HG02840 (cell line): ENCODE measurements around the gene A4GNT.
A peak's percentile ranks its signal among the peaks of the same experiment; 100 is the strongest.
"Not testable (repeated sequence)": the region's sequence is repeated elsewhere in the genome, so short reads cannot be mapped to it uniquely, and the experiment has no call there.

Experiments used
- ATAC-seq: cut with Tn5 transposase; IDR thresholded peaks from one replicate; pipeline ENCODE4 v1.9.1; 2021; ENCODE audit warnings: mild to moderate bottlenecking, moderate library complexity, moderate number of reproducible peaks; ENCODE audit not compliant: unreplicated experiment, low FRiP score

The A4GNT gene

DNA sequence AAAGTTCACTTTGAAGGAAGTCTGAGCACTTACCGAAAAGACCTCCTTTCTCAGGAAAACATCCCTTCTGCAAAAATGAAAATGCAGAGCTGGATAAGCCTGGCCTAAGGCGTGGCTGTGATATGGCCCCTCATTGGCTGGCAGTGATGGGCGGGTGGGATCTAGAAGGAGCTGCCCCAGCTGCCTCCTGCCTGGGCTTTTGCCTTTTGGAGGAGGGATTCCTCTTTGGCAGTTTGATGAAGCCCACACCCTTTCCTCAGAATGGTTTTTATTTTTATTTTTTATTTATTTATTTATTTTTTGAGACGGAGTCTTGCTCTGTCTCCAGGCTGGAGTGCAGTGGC, 12.8 kb downstream of the A4GNT start:
- ATAC-seq = no peak

DNA sequence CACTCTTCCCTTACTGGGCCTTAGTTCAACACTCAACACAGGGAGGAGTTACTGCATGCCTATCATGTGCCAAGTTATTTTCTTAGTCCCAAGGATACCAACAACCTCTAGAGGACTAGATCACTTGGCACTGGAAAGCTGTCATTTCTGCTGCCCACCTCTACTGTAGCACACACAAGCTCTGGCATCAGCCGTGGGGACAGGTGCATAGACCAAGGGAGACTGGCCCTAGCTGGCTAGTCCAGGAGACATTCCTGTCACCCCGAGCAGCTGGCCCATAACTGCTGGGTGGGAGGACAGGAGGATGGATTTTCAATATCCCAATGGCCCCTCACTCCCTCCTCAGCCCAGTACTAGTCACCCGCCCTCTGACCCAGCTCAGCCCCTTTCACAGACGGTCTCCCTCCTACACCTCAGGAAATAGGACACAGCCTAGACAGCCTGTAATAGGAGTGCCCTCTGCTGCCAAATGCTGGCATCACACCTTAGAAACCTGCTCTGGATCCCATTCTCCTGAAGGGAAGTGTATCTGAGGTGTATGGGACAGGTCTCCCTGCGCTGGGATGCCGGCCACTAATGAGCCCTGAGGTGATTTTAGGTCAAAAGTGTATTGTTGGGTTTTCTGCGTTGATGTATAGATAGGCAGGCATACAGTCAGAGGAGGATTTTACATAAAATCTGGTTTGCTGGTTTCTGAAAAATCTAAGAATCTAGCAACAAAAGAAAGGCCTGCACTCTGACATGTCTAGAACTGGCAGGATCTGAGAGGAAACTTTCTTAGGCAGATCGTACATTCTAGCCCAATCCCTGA, 13.4 kb downstream of the A4GNT start:
- ATAC-seq = no peak

GRCh38 chr3:138114988-138115971, 16.9 kb downstream of the A4GNT start, which contains the start of gene DZIP1L:
DZIP1L (minus strand) TSS chr3:138115608; CDS start chr3:138103971, 11,637 bp downstream.
- ATAC-seq = peak; percentile 69

DNA sequence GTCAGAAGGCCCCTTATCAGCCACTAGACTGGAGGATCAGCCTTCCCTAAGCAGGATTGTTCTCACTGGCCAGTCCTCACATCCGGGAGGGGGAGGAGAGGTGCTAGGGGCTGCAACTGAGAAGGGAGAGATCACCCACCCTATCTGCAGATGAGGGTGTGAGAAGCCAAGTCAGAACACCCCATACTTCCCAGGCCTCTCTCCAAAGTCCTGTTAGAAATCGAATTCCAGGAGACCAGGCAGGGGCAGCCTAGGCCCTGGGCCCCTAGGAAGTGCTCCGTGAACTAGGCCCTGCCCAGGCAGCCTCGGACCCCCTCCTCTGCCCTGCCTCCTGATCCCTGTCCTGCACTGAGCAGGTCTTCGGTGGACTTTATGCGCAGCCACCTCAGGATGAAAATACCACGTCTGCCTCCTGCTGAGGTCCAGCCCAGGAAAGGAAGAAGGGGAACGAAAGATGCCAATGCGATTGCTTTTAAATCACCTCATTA, 17.7 kb downstream of the A4GNT start:
- ATAC-seq = no peak

DNA sequence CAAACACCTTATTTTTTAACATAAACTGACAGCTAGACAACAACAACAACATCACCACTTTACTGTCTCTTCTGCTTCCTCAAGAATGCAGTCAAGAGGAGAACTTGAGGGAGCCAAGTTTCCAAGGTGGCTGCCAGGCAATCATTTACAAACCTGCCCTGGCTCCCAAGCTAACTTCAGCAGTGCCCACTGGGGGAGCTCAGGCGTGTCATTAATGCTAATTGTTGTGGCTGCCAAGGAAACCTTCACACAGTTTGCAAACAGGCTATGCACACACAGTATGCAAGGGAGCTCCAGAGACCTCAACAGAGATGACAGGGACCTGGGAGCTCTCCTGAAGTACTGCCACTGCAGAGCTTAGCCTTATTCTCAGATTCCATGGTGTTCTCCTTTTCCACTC, 18.9 kb downstream of the A4GNT start:
- ATAC-seq = no peak

DNA sequence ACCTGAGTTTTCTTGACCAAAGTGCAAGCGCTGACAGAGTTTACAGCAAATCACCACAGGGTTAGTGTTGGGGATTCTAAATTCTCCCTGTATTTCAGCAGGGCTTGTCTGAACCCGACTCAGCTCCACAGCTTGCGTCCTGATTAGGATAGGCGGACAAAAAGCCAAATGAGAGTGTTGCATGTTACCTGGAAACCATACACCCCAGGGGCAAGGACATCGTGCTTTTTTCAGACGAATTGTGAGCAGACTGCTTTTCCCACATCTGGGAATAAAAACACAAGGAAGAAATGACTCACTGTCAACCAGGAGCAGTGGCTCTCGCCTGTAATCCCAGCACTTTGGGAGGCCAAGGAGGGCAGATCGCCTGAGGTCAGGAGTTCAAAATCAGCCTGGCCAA, 19.8 kb downstream of the A4GNT start:
- ATAC-seq = no peak

DNA sequence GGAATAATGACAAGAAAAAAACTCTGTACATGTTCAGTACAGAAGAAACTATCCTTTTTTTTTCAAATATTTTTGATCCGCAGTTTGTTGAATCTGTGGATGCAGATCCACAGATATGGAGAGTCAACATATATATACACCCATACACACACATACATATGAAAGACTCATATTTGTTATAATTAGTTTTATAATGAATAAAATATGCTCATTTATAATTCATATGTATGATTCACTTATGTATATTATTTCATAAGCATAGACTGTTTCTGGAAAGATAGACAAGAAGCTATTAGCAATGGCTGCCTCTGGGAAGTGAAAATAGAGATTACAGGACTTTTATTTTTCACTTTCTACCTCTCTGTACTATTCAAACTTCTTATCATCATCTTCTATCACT, 26.6 kb downstream of the A4GNT start:
- ATAC-seq = no peak

- ATAC-seq = no peak
Observed at GRCh38 chr3:138103466-138103865, 28.7 kb downstream of the A4GNT start.

DNA sequence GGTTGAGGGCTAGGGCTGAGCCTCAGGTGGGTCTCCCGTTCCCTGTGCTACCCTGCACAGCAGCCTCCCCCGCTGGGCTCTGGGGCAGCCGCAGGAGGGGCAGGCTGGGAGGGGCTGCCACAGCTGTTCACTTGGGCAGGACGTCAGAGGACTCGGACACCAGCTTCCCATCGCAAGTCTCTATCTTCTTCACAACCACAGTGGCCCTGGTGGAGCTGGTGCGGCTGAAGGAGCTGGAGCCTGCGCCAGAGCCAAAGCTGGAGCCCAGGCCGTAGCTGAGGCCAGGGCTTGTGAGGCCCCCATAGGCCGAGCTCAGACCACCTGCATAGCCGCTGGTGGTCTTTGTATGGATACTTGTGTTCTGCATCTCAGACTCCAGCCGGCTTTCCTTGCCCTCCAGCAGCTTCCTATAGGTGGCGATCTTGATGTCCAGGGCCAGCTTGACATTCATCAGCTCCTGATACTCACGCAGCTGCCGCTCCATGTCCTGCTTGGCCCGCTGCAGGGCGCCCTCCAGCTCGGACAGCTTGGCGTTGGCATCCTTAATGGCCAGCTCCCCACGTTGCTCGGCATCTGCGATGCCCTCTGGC, 30.7 kb downstream of the A4GNT start:
- not testable (repeated sequence) for ATAC-seq

DNA sequence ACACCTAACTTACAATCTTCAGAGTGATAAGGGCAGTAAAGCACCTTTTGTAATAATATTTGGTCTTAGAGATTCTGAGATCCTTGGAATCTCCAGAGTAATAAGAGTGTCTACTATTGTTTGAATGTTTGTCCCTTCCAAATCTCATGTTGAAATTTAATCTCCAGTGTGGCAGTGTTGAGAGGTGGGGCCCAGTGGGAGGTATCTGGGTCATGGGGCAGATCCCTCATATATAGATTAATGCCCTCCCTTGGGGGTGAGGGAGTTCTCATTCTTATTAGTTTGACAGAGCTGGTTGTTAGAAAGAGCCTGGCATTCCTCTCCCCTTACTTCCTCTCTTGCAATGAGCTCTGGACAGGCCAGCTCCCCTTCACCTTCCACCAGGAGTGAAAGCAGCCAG, 32.8 kb downstream of the A4GNT start:
- no peak for ATAC-seq

- no peak for ATAC-seq
Observed at GRCh38 chr3:138097192-138098172, 34.7 kb downstream of the A4GNT start.

DNA sequence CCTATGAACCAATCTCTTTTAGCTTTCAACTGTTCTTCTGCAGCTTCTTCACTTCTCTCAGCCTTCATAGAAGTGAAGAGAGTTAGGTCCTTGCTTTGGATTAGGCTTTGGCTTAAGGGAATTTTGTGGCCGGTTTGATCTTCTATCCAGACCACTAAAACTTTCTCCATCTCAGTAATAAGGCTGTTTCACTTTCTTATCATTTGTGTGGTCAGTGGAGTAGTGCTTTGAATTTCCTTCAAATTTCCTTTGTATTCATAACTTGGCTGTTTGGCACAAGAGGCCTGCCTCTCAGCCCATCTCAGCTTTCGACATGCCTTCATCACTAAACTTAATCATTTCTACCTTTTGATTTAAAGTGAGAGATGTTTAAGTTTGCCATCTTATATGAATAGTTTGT, 38.5 kb downstream of the A4GNT start:
- ATAC-seq = no peak

- no peak for ATAC-seq
Observed at GRCh38 chr3:138092023-138092422, 40.2 kb downstream of the A4GNT start.

DNA sequence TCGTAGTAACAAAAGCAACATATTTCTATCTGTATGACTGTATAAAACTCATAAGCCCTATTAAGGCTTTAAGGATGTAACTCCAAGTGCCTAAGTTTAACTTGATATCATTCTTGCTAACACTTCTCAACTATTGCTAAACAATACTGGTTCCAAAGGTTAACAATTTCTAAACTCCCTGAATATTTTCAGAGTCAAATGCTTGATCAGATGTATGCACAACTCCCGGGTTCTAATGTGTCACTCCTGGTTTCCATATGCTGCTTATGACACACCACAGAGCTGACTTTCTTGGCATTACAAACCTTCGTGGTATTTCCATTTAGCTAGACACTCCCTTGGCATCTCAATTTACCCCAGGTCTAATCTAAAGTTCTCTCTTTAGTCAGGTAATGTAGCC, 43.1 kb downstream of the A4GNT start:
- no peak for ATAC-seq

DNA sequence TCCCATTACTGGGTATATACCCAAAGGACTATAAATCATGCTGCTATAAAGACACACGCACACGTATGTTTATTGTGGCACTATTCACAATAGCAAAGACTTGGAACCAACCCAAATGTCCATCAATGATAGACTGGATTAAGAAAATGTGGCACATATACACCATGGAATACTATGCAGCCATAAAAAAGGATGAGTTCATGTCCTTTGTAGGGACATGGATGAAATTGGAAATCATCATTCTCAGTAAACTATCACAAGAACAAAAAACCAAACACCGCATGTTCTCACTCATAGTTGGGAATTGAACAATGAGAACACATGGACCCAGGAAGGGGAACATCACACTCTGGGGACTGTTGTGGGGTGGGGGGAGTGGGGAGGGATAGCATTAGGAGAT, 46.4 kb downstream of the A4GNT start:
- ATAC-seq = not testable (repeated sequence)

DNA sequence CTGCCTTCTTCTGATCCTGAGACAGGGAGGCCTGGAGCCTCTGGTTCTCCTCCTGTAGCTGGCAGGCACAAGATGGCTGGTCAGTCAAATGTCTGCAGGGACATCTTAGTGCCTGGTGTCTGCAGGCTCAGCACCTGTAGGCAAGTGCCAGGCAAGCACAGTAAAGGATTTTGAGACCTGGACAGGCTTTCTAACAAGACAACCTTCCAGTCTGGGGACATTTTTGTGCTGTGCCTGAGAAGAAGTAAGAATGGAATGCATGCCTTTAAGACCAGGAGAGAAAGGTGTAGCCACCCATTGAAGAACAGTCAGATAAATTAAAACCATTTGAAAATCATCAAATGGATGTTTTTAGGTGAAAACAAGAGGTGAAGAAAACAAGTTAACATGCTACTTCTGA, 48.0 kb downstream of the A4GNT start:
- no peak for ATAC-seq

GRCh38 chr3:138082992-138083386, 49.2 kb downstream of the A4GNT start:
- ATAC-seq = no peak

GRCh38 chr3:138082085-138082991, 49.9 kb downstream of the A4GNT start:
- no peak for ATAC-seq
